ENCODE results near the gene NACAD. TPM values are rescaled to one million over a fixed set of nuclear protein-coding genes. Genes with fewer than 3 reads are reported as not detected.

The NACAD gene
- total and polyA plus RNA-seq, 4 experiments from 2014 or later = not detected

GRCh38 chr7:45078125-45078681 is 10.6 kb downstream of the NACAD start:
- ChIA-PET POLR2A (ENCODE audit: partially characterized antibody) (no interaction called here), CTCF (ENCODE audit: partially characterized antibody) (interaction anchor here (0.9 to 1.7 kb wide), 2 partner anchors 58 to 104 kb away, joined by 3 to 6 read pairs; no protein-coding TSS in a partner anchor)
- Histone ChIP-seq H3K27ac (ENCODE audit: low read depth, low read length) (no peak overlapping the region), H3K36me3 (ENCODE audit: insufficient read depth, low read length) (peaks cover 37% of the 10 kb centered on the region), H3K9me3 (ENCODE audit: control insufficient read depth in 1 of 2, low read length in 2 of 2) (no peaks in the 10 kb centered on the region), H3K4me1 (ENCODE audit: insufficient read depth, low read length) (no peaks in the 10 kb centered on the region), H3K4me3 (ENCODE audit: low read length in 2 of 2) (no peak overlapping the region), H3K27me3 (ENCODE audit: insufficient read depth, low read length) (no peaks in the 10 kb centered on the region)
- no peaks in the 10 kb centered on the region for H3K27me3 Mint-ChIP-seq
- H3K9me3 Mint-ChIP-seq = peaks cover 0 to 3% (median 0%) of the 10 kb centered on the region in 8 donors
- H3K4me3 Mint-ChIP-seq = no peak overlapping the region
- no peak for DNase-seq
- H3K4me1 Mint-ChIP-seq = peaks cover 0 to 9% (median 5%) of the 10 kb centered on the region in 4 donors
- H3K36me3 Mint-ChIP-seq = peaks cover 16 to 37% of the 10 kb centered on the region in 2 donors
- intact Hi-C loops (cut with micrococcal nuclease) = no loop called here
- peak overlapping the region in 6 of 7 donors; percentile 54 to 78 (median 68) for H3K27ac Mint-ChIP-seq

DNA sequence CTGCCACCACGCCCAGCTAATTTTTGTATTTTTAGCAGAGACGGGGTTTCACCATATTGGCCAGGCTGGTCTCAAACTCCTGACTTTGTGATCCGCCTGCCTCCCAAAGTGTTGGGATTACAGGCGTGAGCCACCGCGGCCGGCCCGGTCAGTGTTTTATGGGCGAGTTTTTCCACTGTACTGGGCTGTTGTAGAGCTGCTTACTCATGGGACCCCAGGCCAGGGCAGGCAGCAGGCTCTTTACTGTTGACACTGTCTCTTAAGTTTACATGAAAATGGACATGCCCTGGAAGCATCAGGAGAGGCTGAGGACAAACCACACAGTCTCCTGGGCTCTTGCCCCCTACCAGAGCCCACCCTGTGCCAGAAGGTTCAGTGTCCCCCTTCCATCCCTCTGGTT is 11.2 kb downstream of the NACAD start:
- Mint-ChIP-seq H3K36me3 (peaks cover 22 to 43% of the 10 kb centered on the region in 2 donors), H3K4me3 (no peak overlapping the region), H3K4me1 (peaks cover 0 to 11% (median 5%) of the 10 kb centered on the region in 4 donors), H3K27ac (peak overlapping the region in 2 of 7 donors; percentile 18 to 63), H3K27me3 (no peaks in the 10 kb centered on the region), H3K9me3 (peaks cover 0 to 6% (median 0%) of the 10 kb centered on the region in 8 donors)
- Histone ChIP-seq H3K9me3 (ENCODE audit: control insufficient read depth in 1 of 2, low read length in 2 of 2) (no peaks in the 10 kb centered on the region), H3K4me3 (ENCODE audit: low read length in 2 of 2) (no peak overlapping the region), H3K27ac (ENCODE audit: low read depth, low read length) (no peak overlapping the region), H3K27me3 (ENCODE audit: insufficient read depth, low read length) (no peaks in the 10 kb centered on the region), H3K4me1 (ENCODE audit: insufficient read depth, low read length) (no peaks in the 10 kb centered on the region), H3K36me3 (ENCODE audit: insufficient read depth, low read length) (peaks cover 44% of the 10 kb centered on the region)
- ChIA-PET CTCF (ENCODE audit: partially characterized antibody) (interaction anchor here (0.9 to 1.7 kb wide), 2 partner anchors 59 to 104 kb away, joined by 3 to 6 read pairs; no protein-coding TSS in a partner anchor), POLR2A (ENCODE audit: partially characterized antibody) (interaction anchor here (0.8 to 1.4 kb wide), 4 partner anchors 27 to 105 kb away, joined by 3 to 4 read pairs (median 3); partner anchors contain the start of gene TBRG4)
- intact Hi-C loops (cut with micrococcal nuclease) = no loop called here
- DNase-seq = no peak

- POLR2A ChIA-PET (ENCODE audit: partially characterized antibody) = interaction anchor here (0.8 to 1.4 kb wide), 4 partner anchors 28 to 104 kb away, joined by 3 to 4 read pairs (median 3); partner anchors contain the start of gene TBRG4
- H3K27me3 Mint-ChIP-seq = no peaks in the 10 kb centered on the region
Measured at GRCh38 chr7:45076946-45077345, 11.8 kb downstream of the NACAD start.

GRCh38 chr7:45075871-45076796 is 12.6 kb downstream of the NACAD start:
- intact Hi-C loops (cut with micrococcal nuclease) = no loop called here
- peaks cover 0 to 11% (median 8%) of the 10 kb centered on the region in 4 donors for H3K4me1 Mint-ChIP-seq
- no peaks in the 10 kb centered on the region for H3K27me3 ChIP-seq (ENCODE audit: insufficient read depth, low read length)
- no peaks in the 10 kb centered on the region for H3K9me3 ChIP-seq (ENCODE audit: control insufficient read depth in 1 of 2, low read length in 2 of 2)
- H3K36me3 ChIP-seq (ENCODE audit: insufficient read depth, low read length) = peaks cover 58% of the 10 kb centered on the region
- no peak overlapping the region for H3K4me3 Mint-ChIP-seq
- DNase-seq = no peak
- peaks cover 0 to 7% (median 0%) of the 10 kb centered on the region in 8 donors for H3K9me3 Mint-ChIP-seq
- no peak overlapping the region for H3K27ac ChIP-seq (ENCODE audit: low read depth, low read length)
- no peak overlapping the region for H3K4me3 ChIP-seq (ENCODE audit: low read length in 2 of 2)
- H3K4me1 ChIP-seq (ENCODE audit: insufficient read depth, low read length) = no peaks in the 10 kb centered on the region
- POLR2A ChIA-PET (ENCODE audit: partially characterized antibody) = interaction anchor here (0.6 to 1.4 kb wide), 6 partner anchors 11 to 499 kb away, joined by 3 to 4 read pairs (median 3); partner anchors contain the start of gene TBRG4
- no peaks in the 10 kb centered on the region for H3K27me3 Mint-ChIP-seq
- CTCF ChIA-PET (ENCODE audit: partially characterized antibody) = interaction anchor here (1.0 to 2.2 kb wide), 4 partner anchors 11 to 102 kb away, joined by 3 to 6 read pairs (median 4); no protein-coding TSS in a partner anchor
- H3K27ac Mint-ChIP-seq = peak overlapping the region in 2 of 7 donors; percentile 31 to 58
- peaks cover 36 to 57% of the 10 kb centered on the region in 2 donors for H3K36me3 Mint-ChIP-seq

More at GRCh38 chr7:45076946-45077345, 11.8 kb downstream of the NACAD start:
- H3K36me3 ChIP-seq (ENCODE audit: insufficient read depth, low read length) = peaks cover 50% of the 10 kb centered on the region
- CTCF ChIA-PET (ENCODE audit: partially characterized antibody) = interaction anchor here (0.9 to 2.2 kb wide), 4 partner anchors 10 to 103 kb away, joined by 3 to 6 read pairs (median 4); no protein-coding TSS in a partner anchor
- intact Hi-C loops (cut with micrococcal nuclease) = no loop called here
- peaks cover 0 to 6% (median 0%) of the 10 kb centered on the region in 8 donors for H3K9me3 Mint-ChIP-seq
- H3K27me3 ChIP-seq (ENCODE audit: insufficient read depth, low read length) = no peaks in the 10 kb centered on the region
- H3K27ac ChIP-seq (ENCODE audit: low read depth, low read length) = no peak overlapping the region
- H3K4me1 ChIP-seq (ENCODE audit: insufficient read depth, low read length) = no peaks in the 10 kb centered on the region
- no peaks in the 10 kb centered on the region for H3K9me3 ChIP-seq (ENCODE audit: control insufficient read depth in 1 of 2, low read length in 2 of 2)
- peaks cover 28 to 49% of the 10 kb centered on the region in 2 donors for H3K36me3 Mint-ChIP-seq
- H3K4me3 Mint-ChIP-seq = no peak overlapping the region
- DNase-seq = no peak
- no peak overlapping the region for H3K4me3 ChIP-seq (ENCODE audit: low read length in 2 of 2)
- peaks cover 0 to 11% (median 6%) of the 10 kb centered on the region in 4 donors for H3K4me1 Mint-ChIP-seq
- peak overlapping the region in 3 of 7 donors; percentile 7 to 52 (median 18) for H3K27ac Mint-ChIP-seq

DNA sequence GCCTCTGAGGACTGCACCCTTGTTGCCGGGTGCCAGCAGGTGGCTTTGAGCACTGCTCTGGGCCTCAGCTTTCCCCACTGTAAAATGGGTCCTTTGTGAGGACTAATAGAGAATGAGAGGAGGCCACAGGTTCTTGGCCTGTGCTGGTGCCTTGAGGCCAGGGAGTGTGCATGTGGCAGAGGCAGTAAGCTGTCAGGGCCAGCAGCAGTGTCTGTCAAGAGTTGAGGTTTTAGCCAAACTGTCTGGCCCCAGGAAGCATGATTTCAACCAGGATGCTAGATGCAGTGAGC is 13.5 kb downstream of the NACAD start:
- peak overlapping the region in 1 of 8 donors; percentile 30 for H3K4me3 Mint-ChIP-seq
- POLR2A ChIA-PET (ENCODE audit: partially characterized antibody) = interaction anchor here (1.1 to 1.3 kb wide), 2 partner anchors 11 to 37 kb away, joined by 3 to 4 read pairs; partner anchors contain the start of gene TBRG4
- CTCF ChIA-PET (ENCODE audit: partially characterized antibody) = interaction anchor here (1.0 to 2.2 kb wide), 2 partner anchors 61 to 102 kb away, joined by 4 to 5 read pairs; no protein-coding TSS in a partner anchor

GRCh38 chr7:45074528-45075354 is 14.0 kb downstream of the NACAD start:
- H3K27me3 Mint-ChIP-seq = no peaks in the 10 kb centered on the region
- DNase-seq = no peak
- intact Hi-C loops (cut with micrococcal nuclease) = no loop called here
- H3K27ac ChIP-seq (ENCODE audit: low read depth, low read length) = no peak overlapping the region
- peak overlapping the region in 3 of 7 donors; percentile 17 to 78 (median 58) for H3K27ac Mint-ChIP-seq
- CTCF ChIA-PET (ENCODE audit: partially characterized antibody) = interaction anchor here (1.0 to 2.2 kb wide), 2 partner anchors 62 to 101 kb away, joined by 4 to 5 read pairs; no protein-coding TSS in a partner anchor
- H3K4me1 ChIP-seq (ENCODE audit: insufficient read depth, low read length) = no peaks in the 10 kb centered on the region
- peaks cover 36 to 68% of the 10 kb centered on the region in 2 donors for H3K36me3 Mint-ChIP-seq
- H3K4me3 ChIP-seq (ENCODE audit: low read length in 2 of 2) = no peak overlapping the region
- no peaks in the 10 kb centered on the region for H3K27me3 ChIP-seq (ENCODE audit: insufficient read depth, low read length)
- no peaks in the 10 kb centered on the region for H3K9me3 ChIP-seq (ENCODE audit: control insufficient read depth in 1 of 2, low read length in 2 of 2)
- H3K36me3 ChIP-seq (ENCODE audit: insufficient read depth, low read length) = peaks cover 72% of the 10 kb centered on the region
- peaks cover 0 to 9% (median 4%) of the 10 kb centered on the region in 4 donors for H3K4me1 Mint-ChIP-seq
- H3K9me3 Mint-ChIP-seq = peaks cover 0 to 7% (median 0%) of the 10 kb centered on the region in 8 donors
- POLR2A ChIA-PET (ENCODE audit: partially characterized antibody) = interaction anchor here (1.3 kb wide), 1 partner anchor 10 kb away, joined by 3 read pairs; no protein-coding TSS in a partner anchor
- H3K4me3 Mint-ChIP-seq = no peak overlapping the region

More for the DNA sequence above, 13.5 kb downstream of the NACAD start:
- intact Hi-C loops (cut with micrococcal nuclease) = no loop called here
- Histone ChIP-seq H3K4me1 (ENCODE audit: insufficient read depth, low read length) (no peaks in the 10 kb centered on the region), H3K9me3 (ENCODE audit: control insufficient read depth in 1 of 2, low read length in 2 of 2) (no peaks in the 10 kb centered on the region), H3K36me3 (ENCODE audit: insufficient read depth, low read length) (peaks cover 66% of the 10 kb centered on the region), H3K27me3 (ENCODE audit: insufficient read depth, low read length) (no peaks in the 10 kb centered on the region), H3K27ac (ENCODE audit: low read depth, low read length) (no peak overlapping the region), H3K4me3 (ENCODE audit: low read length in 2 of 2) (no peak overlapping the region)
- H3K4me1 Mint-ChIP-seq = peaks cover 0 to 11% (median 8%) of the 10 kb centered on the region in 4 donors
- H3K27ac Mint-ChIP-seq = peak overlapping the region in 1 of 7 donors; percentile 58
- no peaks in the 10 kb centered on the region for H3K27me3 Mint-ChIP-seq
- peaks cover 0 to 7% (median 0%) of the 10 kb centered on the region in 8 donors for H3K9me3 Mint-ChIP-seq
- DNase-seq = no peak
- peaks cover 36 to 63% of the 10 kb centered on the region in 2 donors for H3K36me3 Mint-ChIP-seq
